ENCODE results near the gene MAPKAP1.

- TF ChIP-seq GATA2 (IDR thresholded peaks at IDR 0.05; ENCODE audit: low read depth, low read length) (no peak), GATA3 (IDR thresholded peaks at IDR 0.05; ENCODE audit: low read depth, low read length) (no peak)
These were observed 220.9 kb downstream of the MAPKAP1 start for GRCh38 chr9:125486152-125486508.

Measured in SH-SY5Y (cell line).